CD4-positive, alpha-beta memory T cell (primary cell): ENCODE results near the gene TPPP. TPM values are rescaled to one million over a fixed set of nuclear protein-coding genes. Genes with fewer than 3 reads are reported as not detected.

Source experiments
- CTCF ChIA-PET: fragments of 350-600 bp; sonication (Branson Sonifier 250); formaldehyde crosslinking; loops from one replicate; lab custom pipeline; 2021; ENCODE audit warnings: inconsistent platforms; ENCODE audit not compliant: partially characterized antibody; lab: Charles Lee
- POLR2A ChIA-PET: fragments of 350-600 bp; sonication (Branson Sonifier 250); formaldehyde crosslinking; loops from one replicate; lab custom pipeline; 2021; ENCODE audit not compliant: partially characterized antibody; lab: Charles Lee
- DNase-seq, 5 donors: peaks; one replicate each; pipeline versions ENCODE4 v3.0.0 to v3.0.0-alpha.2; 2020 to 2022; ENCODE audit warnings: mixed read lengths in 1 of 5
- H3K27ac ChIP-seq: one replicate; pipeline ENCODE4 v1.7.0; 2013; ENCODE audit warnings: low read depth, low read length
- H3K27me3 ChIP-seq: 2 replicates; pipeline ENCODE4 v1.7.0; 2013; ENCODE audit warnings: mild to moderate bottlenecking, low read length, moderate library complexity; ENCODE audit not compliant: insufficient read depth
- H3K36me3 ChIP-seq: 2 replicates; pipeline ENCODE4 v1.7.0; 2013; ENCODE audit warnings: mild to moderate bottlenecking, low read length, moderate library complexity; ENCODE audit not compliant: insufficient read depth
- H3K4me1 ChIP-seq: 2 replicates; pipeline ENCODE4 v1.7.0; 2013; ENCODE audit warnings: mild to moderate bottlenecking, low read length, moderate library complexity; ENCODE audit not compliant: insufficient read depth
- H3K4me3 ChIP-seq, 2 donors: one replicate each; pipeline ENCODE4 v1.7.0; 2013; ENCODE audit warnings: low read length in 2 of 2, mild to moderate bottlenecking in 1 of 2
- H3K9me3 ChIP-seq, 2 donors: one replicate each; pipeline ENCODE4 v1.7.0; 2013; ENCODE audit warnings: low read length in 2 of 2, control low read depth in 1 of 2; ENCODE audit not compliant: control insufficient read depth in 1 of 2
- H3K27ac Mint-ChIP-seq, 7 donors: one replicate each; pipeline ENCODE4 v1.8.0; 2020 to 2021; ENCODE audit warnings: mixed read lengths in 7 of 7, mild to moderate bottlenecking in 6 of 7, inconsistent platforms in 3 of 7, moderate library complexity in 3 of 7
- H3K27me3 Mint-ChIP-seq, 2 donors: one replicate each; pipeline ENCODE4 v1.8.0; 2020 to 2021; ENCODE audit warnings: mixed read lengths in 2 of 2
- H3K36me3 Mint-ChIP-seq, 2 donors: one replicate each; pipeline ENCODE4 v1.8.0; 2020 to 2021; ENCODE audit warnings: mixed read lengths in 2 of 2, inconsistent platforms in 1 of 2, mild to moderate bottlenecking in 1 of 2
- H3K4me1 Mint-ChIP-seq, 4 donors: one replicate each; pipeline ENCODE4 v1.8.0; 2020 to 2021; ENCODE audit warnings: mixed read lengths in 4 of 4, mild to moderate bottlenecking in 1 of 4
- H3K4me3 Mint-ChIP-seq, 8 donors: one replicate each; pipeline ENCODE4 v1.8.0; 2020 to 2021; ENCODE audit warnings: mixed read lengths in 8 of 8, mild to moderate bottlenecking in 7 of 8, moderate library complexity in 6 of 8, inconsistent platforms in 3 of 8
- H3K9me3 Mint-ChIP-seq, 8 donors: one replicate each; pipeline ENCODE4 v1.8.0; 2020 to 2021; ENCODE audit warnings: mixed read lengths in 8 of 8, mild to moderate bottlenecking in 5 of 8, inconsistent platforms in 3 of 8, moderate library complexity in 1 of 8
- intact Hi-C: fragments of 100-400 bp; cut with micrococcal nuclease; formaldehyde crosslinking; loops from one replicate; pipeline ENCODE4 v1.15.1; 2023
- polyA plus RNA-seq, 2 donors: library from polyadenylated mRNA; unstranded; fragments of 300-500 nt; fragmentation: Illumina TruSeq; gene quantifications; one replicate each; pipeline ENCODE4 v1.2.3, GENCODE V29; 2021
- total RNA-seq, 2 experiments: library from RNA; stranded (reverse); gene quantifications; one replicate each; pipeline ENCODE4 v1.2.3, GENCODE V29; 2021

TPPP gene
- total and polyA plus RNA-seq, 4 experiments from 2014 or later = 0.36 to 3.3 (median 1.1) TPM

DNA sequence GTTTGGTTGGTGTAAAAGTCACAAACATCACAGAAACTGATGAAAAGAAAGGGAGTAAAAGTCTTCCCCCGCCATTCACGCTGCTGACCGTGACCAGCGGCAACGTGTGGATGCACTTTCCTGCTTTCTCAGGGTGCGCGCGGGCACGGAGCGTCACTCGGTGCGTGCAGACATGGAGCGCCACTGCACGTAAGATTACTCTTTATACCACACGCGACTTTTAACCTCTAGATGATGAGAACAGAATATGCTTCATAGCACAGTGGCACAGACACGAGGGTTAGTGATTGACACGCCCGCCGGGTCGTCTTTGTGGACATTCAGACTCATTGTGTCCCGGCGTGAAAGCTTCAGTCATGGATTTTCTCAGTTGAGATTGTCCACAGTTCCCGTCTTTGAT, 65.3 kb downstream of the TPPP start:
- Mint-ChIP-seq H3K4me3 (no peak overlapping the region), H3K9me3 (no peaks in the 10 kb centered on the region), H3K27me3 (no peaks in the 10 kb centered on the region), H3K27ac (peak overlapping the region in 2 of 7 donors; percentile 35 to 37), H3K36me3 (peaks cover 26 to 32% of the 10 kb centered on the region in 2 donors), H3K4me1 (peaks cover 0 to 4% (median 0%) of the 10 kb centered on the region in 4 donors)
- H3K36me3 ChIP-seq = no peaks in the 10 kb centered on the region
- H3K4me1 ChIP-seq = no peaks in the 10 kb centered on the region
- no peaks in the 10 kb centered on the region for H3K27me3 ChIP-seq
- ChIA-PET CTCF (no interaction called here), POLR2A (no interaction called here)
- H3K9me3 ChIP-seq = no peaks in the 10 kb centered on the region
- H3K4me3 ChIP-seq = no peak overlapping the region
- no peak for DNase-seq
- no peak overlapping the region for H3K27ac ChIP-seq
- intact Hi-C loops = no loop called here

GRCh38 chr5:626850-627249, 66.3 kb downstream of the TPPP start:
- POLR2A ChIA-PET = no interaction called here
- Histone ChIP-seq H3K27ac (no peak overlapping the region), H3K36me3 (no peaks in the 10 kb centered on the region), H3K9me3 (no peaks in the 10 kb centered on the region), H3K27me3 (no peaks in the 10 kb centered on the region), H3K4me1 (no peaks in the 10 kb centered on the region), H3K4me3 (no peak overlapping the region)
- Mint-ChIP-seq H3K4me3 (no peak overlapping the region), H3K27ac (peak overlapping the region in 2 of 7 donors; percentile 8 to 10), H3K9me3 (no peaks in the 10 kb centered on the region), H3K36me3 (peaks cover 29 to 37% of the 10 kb centered on the region in 2 donors), H3K27me3 (no peaks in the 10 kb centered on the region), H3K4me1 (peaks cover 0 to 4% (median 0%) of the 10 kb centered on the region in 4 donors)
- CTCF ChIA-PET = no interaction called here
- DNase-seq = no peak
- intact Hi-C loops = no loop called here

GRCh38 chr5:625516-625915, 67.6 kb downstream of the TPPP start:
- H3K36me3 ChIP-seq = peaks cover 9% of the 10 kb centered on the region
- DNase-seq = no peak
- H3K4me3 Mint-ChIP-seq = no peak overlapping the region

GRCh38 chr5:624951-625230, 68.3 kb downstream of the TPPP start:
- H3K4me1 Mint-ChIP-seq = peaks cover 0 to 4% (median 0%) of the 10 kb centered on the region in 4 donors
- no peak for DNase-seq
- Histone ChIP-seq H3K9me3 (no peaks in the 10 kb centered on the region), H3K27me3 (no peaks in the 10 kb centered on the region), H3K4me3 (no peak overlapping the region), H3K4me1 (no peaks in the 10 kb centered on the region), H3K27ac (no peak overlapping the region), H3K36me3 (peaks cover 14% of the 10 kb centered on the region)
- H3K36me3 Mint-ChIP-seq = peaks cover 35 to 44% of the 10 kb centered on the region in 2 donors
- no peaks in the 10 kb centered on the region for H3K9me3 Mint-ChIP-seq
- no peaks in the 10 kb centered on the region for H3K27me3 Mint-ChIP-seq
- no peak overlapping the region for H3K27ac Mint-ChIP-seq
- intact Hi-C loops = no loop called here
- ChIA-PET POLR2A (no interaction called here), CTCF (no interaction called here)
- no peak overlapping the region for H3K4me3 Mint-ChIP-seq

More at GRCh38 chr5:625516-625915, 67.6 kb downstream of the TPPP start:
- Histone ChIP-seq H3K4me3 (no peak overlapping the region), H3K27ac (no peak overlapping the region), H3K4me1 (no peaks in the 10 kb centered on the region), H3K9me3 (no peaks in the 10 kb centered on the region), H3K27me3 (no peaks in the 10 kb centered on the region)
- H3K4me1 Mint-ChIP-seq = peaks cover 0 to 4% (median 0%) of the 10 kb centered on the region in 4 donors
- ChIA-PET POLR2A (no interaction called here), CTCF (no interaction called here)
- intact Hi-C loops = no loop called here
- H3K27ac Mint-ChIP-seq = peak overlapping the region in 1 of 7 donors; percentile 53
- no peaks in the 10 kb centered on the region for H3K27me3 Mint-ChIP-seq
- H3K9me3 Mint-ChIP-seq = no peaks in the 10 kb centered on the region
- H3K36me3 Mint-ChIP-seq = peaks cover 30 to 39% of the 10 kb centered on the region in 2 donors

DNA sequence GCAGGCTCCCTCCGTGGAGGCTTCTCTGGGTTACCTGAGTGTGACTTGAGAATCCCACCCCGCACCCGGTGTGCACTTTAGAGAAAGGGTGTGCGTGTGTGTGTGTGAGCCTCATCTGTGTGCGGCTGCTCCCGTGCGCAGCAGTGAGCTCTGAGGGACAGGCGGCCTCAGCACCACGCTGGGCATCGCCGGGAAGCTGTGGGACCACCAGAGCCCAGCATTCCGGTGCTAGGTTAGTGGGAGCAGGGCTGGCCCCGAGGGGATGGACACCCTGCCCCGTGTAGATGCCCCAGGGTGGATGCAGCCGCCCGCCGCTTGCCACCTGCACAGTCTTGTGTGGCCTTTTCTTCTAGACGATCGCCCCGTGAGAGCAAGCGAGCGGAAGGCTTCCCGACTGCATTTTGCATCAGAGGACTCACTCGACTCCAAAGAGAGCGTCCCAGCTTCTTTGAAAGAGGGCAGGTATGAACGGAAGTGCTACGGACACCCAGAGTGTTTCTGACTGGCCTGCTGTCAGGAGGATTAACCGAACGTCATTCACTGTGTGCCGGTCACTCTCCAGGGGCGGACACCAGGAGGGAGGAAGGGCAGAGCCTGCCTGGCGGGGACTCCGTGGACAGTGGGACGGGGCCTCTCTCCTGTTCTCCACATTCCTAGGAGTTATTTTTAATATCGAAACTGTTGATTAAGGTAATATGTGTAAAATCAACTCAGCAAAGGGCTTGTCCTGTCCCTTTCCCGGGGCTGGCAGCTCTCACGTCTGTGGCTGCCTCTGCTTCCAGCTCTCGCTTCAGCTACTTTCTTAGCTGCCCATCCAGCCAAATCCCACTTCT, 68.8 kb downstream of the TPPP start:
- no peaks in the 10 kb centered on the region for H3K27me3 Mint-ChIP-seq
- peaks cover 39 to 50% of the 10 kb centered on the region in 2 donors for H3K36me3 Mint-ChIP-seq
- no peak overlapping the region for H3K27ac Mint-ChIP-seq
- H3K4me1 Mint-ChIP-seq = peaks cover 0 to 4% (median 0%) of the 10 kb centered on the region in 4 donors
- H3K4me3 ChIP-seq = no peak overlapping the region
- no peak overlapping the region for H3K4me3 Mint-ChIP-seq
- H3K9me3 Mint-ChIP-seq = no peaks in the 10 kb centered on the region
- H3K27ac ChIP-seq = no peak overlapping the region
- intact Hi-C loops = no loop called here
- H3K9me3 ChIP-seq = no peaks in the 10 kb centered on the region
- no peaks in the 10 kb centered on the region for H3K4me1 ChIP-seq
- DNase-seq = no peak
- POLR2A ChIA-PET = no interaction called here
- H3K27me3 ChIP-seq = no peaks in the 10 kb centered on the region
- CTCF ChIA-PET = no interaction called here
- peaks cover 19% of the 10 kb centered on the region for H3K36me3 ChIP-seq

DNA sequence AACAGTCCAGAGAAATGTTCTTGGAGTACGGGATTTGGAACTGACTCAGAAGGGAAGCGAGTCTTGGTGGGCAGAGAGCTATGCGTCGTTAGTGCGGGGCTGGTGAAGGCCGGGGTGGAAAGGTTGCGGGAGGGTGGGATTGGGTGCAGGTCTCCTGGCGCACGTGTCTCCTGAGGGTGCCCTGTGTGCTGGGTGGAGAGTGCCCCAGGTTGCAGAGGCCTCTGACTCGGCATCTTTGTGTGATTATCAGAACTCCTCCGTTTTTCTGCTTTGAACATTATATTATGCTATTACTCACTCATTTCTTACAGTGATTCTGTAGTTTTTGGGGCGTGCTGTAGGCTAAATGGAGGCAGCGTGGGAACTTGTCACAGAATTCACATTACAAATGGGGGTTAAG, 69.6 kb downstream of the TPPP start:
- no peaks in the 10 kb centered on the region for H3K27me3 Mint-ChIP-seq
- CTCF ChIA-PET = no interaction called here
- Histone ChIP-seq H3K27ac (no peak overlapping the region), H3K27me3 (no peaks in the 10 kb centered on the region), H3K4me3 (no peak overlapping the region), H3K36me3 (peaks cover 24% of the 10 kb centered on the region), H3K9me3 (no peaks in the 10 kb centered on the region), H3K4me1 (no peaks in the 10 kb centered on the region)
- POLR2A ChIA-PET = no interaction called here
- peak overlapping the region in 1 of 7 donors; percentile 48 for H3K27ac Mint-ChIP-seq
- intact Hi-C loops = no loop called here
- no peaks in the 10 kb centered on the region for H3K9me3 Mint-ChIP-seq
- peaks cover 40 to 51% of the 10 kb centered on the region in 2 donors for H3K36me3 Mint-ChIP-seq
- no peak for DNase-seq
- no peak overlapping the region for H3K4me3 Mint-ChIP-seq
- H3K4me1 Mint-ChIP-seq = peaks cover 0 to 4% (median 0%) of the 10 kb centered on the region in 4 donors

GRCh38 chr5:622946-623522, 70.1 kb downstream of the TPPP start:
- Histone ChIP-seq H3K27ac (no peak overlapping the region), H3K4me1 (no peaks in the 10 kb centered on the region), H3K27me3 (no peaks in the 10 kb centered on the region), H3K36me3 (peaks cover 24% of the 10 kb centered on the region), H3K4me3 (no peak overlapping the region), H3K9me3 (no peaks in the 10 kb centered on the region)
- POLR2A ChIA-PET = no interaction called here
- Mint-ChIP-seq H3K9me3 (no peaks in the 10 kb centered on the region), H3K27me3 (no peaks in the 10 kb centered on the region), H3K27ac (peak overlapping the region in 1 of 7 donors; percentile 48), H3K4me3 (no peak overlapping the region), H3K36me3 (peaks cover 45 to 55% of the 10 kb centered on the region in 2 donors), H3K4me1 (peaks cover 0 to 4% (median 2%) of the 10 kb centered on the region in 4 donors)
- CTCF ChIA-PET = no interaction called here
- no peak for DNase-seq
- intact Hi-C loops = no loop called here
